Measurements from ENCODE around the gene SEMA3D. TPM values are rescaled to one million over a fixed set of nuclear protein-coding genes. Genes with fewer than 3 reads are reported as not detected.

The SEMA3D gene
- total RNA-seq, 1 donor from 2014 or later = 9.1 TPM

GRCh38 chr7:85196696-85197095 lies 9.8 kb upstream of the SEMA3D start:
- Mint-ChIP-seq H3K4me3 (ENCODE audit: unreplicated experiment) (no peak overlapping the region), H3K4me1 (ENCODE audit: low read depth, unreplicated experiment) (no peaks in the 10 kb centered on the region), H3K27me3 (ENCODE audit: low read depth, unreplicated experiment) (no peaks in the 10 kb centered on the region), H3K36me3 (ENCODE audit: low read depth, unreplicated experiment) (no peaks in the 10 kb centered on the region), H3K9me3 (ENCODE audit: unreplicated experiment) (peaks cover 8% of the 10 kb centered on the region), H3K27ac (ENCODE audit: unreplicated experiment) (no peak overlapping the region)
- no peaks in the 10 kb centered on the region for H3K36me3 ChIP-seq (ENCODE audit: insufficient read depth, low read length)
- no peaks in the 10 kb centered on the region for H3K4me1 ChIP-seq (ENCODE audit: insufficient read depth, low read length)
- FAIRE-seq (no peak), DNase-seq (ENCODE audit: low read depth) (no peak)
- no peak overlapping the region for H3K9ac ChIP-seq (ENCODE audit: low read length)
- H3K4me3 ChIP-seq (ENCODE audit: insufficient read depth, low read depth, low read length) = no peak overlapping the region
- H3K9me3 ChIP-seq (ENCODE audit: insufficient read depth, low read depth, low read length) = no peaks in the 10 kb centered on the region
- no peaks in the 10 kb centered on the region for H4K20me1 ChIP-seq (ENCODE audit: insufficient read depth, low read length)
- no peak overlapping the region for H3K4me2 ChIP-seq (ENCODE audit: low read length)
- H3K27ac ChIP-seq (ENCODE audit: low read depth, low read length) = no peak overlapping the region
- H3K27me3 ChIP-seq (ENCODE audit: insufficient read depth, low read length) = no peaks in the 10 kb centered on the region
- no peak for TF ChIP-seq CTCF (IDR thresholded peaks at IDR 0.05; ENCODE audit: insufficient read depth, low read depth, low read length)
- TF ChIP-seq EZH2 (IDR thresholded peaks at IDR 0.05; ENCODE audit: insufficient read depth, low read length) = no peak
- H2AFZ ChIP-seq (ENCODE audit: low read depth, low read length) = no peak overlapping the region
- no peaks in the 10 kb centered on the region for H3K79me2 ChIP-seq (ENCODE audit: insufficient read depth, low read length)

- no peak overlapping the region for H3K9ac ChIP-seq (ENCODE audit: low read length)
- H4K20me1 ChIP-seq (ENCODE audit: insufficient read depth, low read length) = no peaks in the 10 kb centered on the region
- no peak for FAIRE-seq
Observed at GRCh38 chr7:85191383-85191782, 4.5 kb upstream of the SEMA3D start.

More at GRCh38 chr7:85191383-85191782, 4.5 kb upstream of the SEMA3D start:
- H3K27me3 ChIP-seq (ENCODE audit: insufficient read depth, low read length) = peaks cover 7% of the 10 kb centered on the region
- H3K27ac ChIP-seq (ENCODE audit: low read depth, low read length) = no peak overlapping the region
- Mint-ChIP-seq H3K9me3 (ENCODE audit: unreplicated experiment) (peaks cover 2% of the 10 kb centered on the region), H3K4me3 (ENCODE audit: unreplicated experiment) (no peak overlapping the region), H3K4me1 (ENCODE audit: low read depth, unreplicated experiment) (no peaks in the 10 kb centered on the region), H3K27ac (ENCODE audit: unreplicated experiment) (no peak overlapping the region), H3K27me3 (ENCODE audit: low read depth, unreplicated experiment) (peaks cover 8% of the 10 kb centered on the region), H3K36me3 (ENCODE audit: low read depth, unreplicated experiment) (no peaks in the 10 kb centered on the region)
- H3K4me2 ChIP-seq (ENCODE audit: low read length) = no peak overlapping the region
- no peak overlapping the region for H3K4me3 ChIP-seq (ENCODE audit: insufficient read depth, low read depth, low read length)
- H3K9me3 ChIP-seq (ENCODE audit: insufficient read depth, low read depth, low read length) = no peaks in the 10 kb centered on the region
- TF ChIP-seq EZH2 (IDR thresholded peaks at IDR 0.05; ENCODE audit: insufficient read depth, low read length) (no peak), CTCF (IDR thresholded peaks at IDR 0.05; ENCODE audit: insufficient read depth, low read depth, low read length) (peak; percentile 34)
- DNase-seq (ENCODE audit: low read depth) = peak; percentile 21
- H3K4me1 ChIP-seq (ENCODE audit: insufficient read depth, low read length) = peaks cover 5% of the 10 kb centered on the region
- H3K79me2 ChIP-seq (ENCODE audit: insufficient read depth, low read length) = no peaks in the 10 kb centered on the region
- no peaks in the 10 kb centered on the region for H3K36me3 ChIP-seq (ENCODE audit: insufficient read depth, low read length)
- no peak overlapping the region for H2AFZ ChIP-seq (ENCODE audit: low read depth, low read length)
